Activated gamma-delta T cell treated with anti-CD3 and anti-CD28 coated beads, Interleukin-2, amount 50 U/mL, for 16 hours (primary cell): ENCODE data around the gene CBFA2T3.

ENCODE experiments used
- DNase-seq: peaks from one replicate; pipeline ENCODE4 v3.0.0-alpha.2; 2020; ENCODE audit warnings: low read depth

The CBFA2T3 gene

GRCh38 chr16:88856828-88857727, 119.9 kb downstream of the CBFA2T3 start, which contains the start of the genes GALNS and TRAPPC2L:
TSS of gene GALNS (minus strand) at chr16:88856947. CDS start at chr16:88856877, 70 bp downstream.
TSS of gene TRAPPC2L (plus strand) at chr16:88857127. CDS start at chr16:88857151, 24 bp downstream.
- peak; percentile 98 for DNase-seq

- DNase-seq: no peak
These were observed 120.7 kb downstream of the CBFA2T3 start for GRCh38 chr16:88856122-88856827.

- DNase-seq: no peak
These were observed 121.3 kb downstream of the CBFA2T3 start for GRCh38 chr16:88855736-88856121.

GRCh38 chr16:88855176-88855575, 121.8 kb downstream of the CBFA2T3 start:
- DNase-seq: no peak

GRCh38 chr16:88854306-88855111, 122.5 kb downstream of the CBFA2T3 start:
- peak; percentile 18 for DNase-seq

GRCh38 chr16:88853325-88853941, 123.6 kb downstream of the CBFA2T3 start:
- no peak for DNase-seq

DNA sequence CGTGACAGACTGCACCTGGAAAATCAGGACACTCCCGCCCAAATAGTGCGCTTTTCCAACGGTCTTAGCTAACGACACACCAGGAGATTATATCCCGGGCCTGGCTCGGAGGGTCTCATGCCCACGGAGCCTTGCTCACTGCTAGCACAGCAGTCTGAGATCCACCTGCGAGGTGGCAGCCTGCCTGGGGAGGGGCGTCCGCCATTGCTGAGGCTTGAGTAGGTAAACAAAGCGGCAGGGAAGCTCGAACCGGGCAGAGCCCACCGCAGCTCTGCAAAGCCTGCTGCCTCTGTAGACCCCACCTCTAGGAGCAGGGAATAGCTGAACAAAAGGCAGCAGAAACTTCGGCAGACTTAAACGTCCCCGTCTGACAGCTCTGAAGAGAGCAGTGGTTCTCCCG, 125.4 kb downstream of the CBFA2T3 start:
- DNase-seq: no peak

GRCh38 chr16:88850531-88851199, 126.3 kb downstream of the CBFA2T3 start:
- DNase-seq: no peak

DNA sequence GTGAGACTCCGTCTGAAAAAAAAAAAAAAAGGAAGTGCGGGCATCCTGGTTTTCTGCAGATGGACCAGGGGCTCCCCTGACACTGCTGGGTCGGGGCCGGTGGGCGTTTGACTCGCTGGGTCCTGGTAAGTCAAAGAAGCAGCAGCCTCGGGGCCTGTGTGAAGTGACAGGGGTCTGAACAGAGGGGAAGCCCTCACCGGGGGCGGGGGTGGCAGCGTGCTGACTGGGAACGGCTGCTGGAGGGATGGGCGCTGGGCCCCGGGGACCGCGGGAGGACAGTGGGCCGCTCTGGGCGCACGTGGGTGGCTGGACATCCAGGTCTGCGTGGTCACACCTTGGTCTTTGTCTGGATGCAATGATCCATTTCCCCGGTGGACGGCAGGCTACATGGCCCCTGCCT, 128.4 kb downstream of the CBFA2T3 start:
- DNase-seq: no peak

GRCh38 chr16:88847654-88848053, 129.4 kb downstream of the CBFA2T3 start:
- no peak for DNase-seq

- no peak for DNase-seq
These were observed 130.9 kb downstream of the CBFA2T3 start for GRCh38 chr16:88846088-88846487.

GRCh38 chr16:88844419-88845036, 132.5 kb downstream of the CBFA2T3 start:
- DNase-seq: no peak

DNA sequence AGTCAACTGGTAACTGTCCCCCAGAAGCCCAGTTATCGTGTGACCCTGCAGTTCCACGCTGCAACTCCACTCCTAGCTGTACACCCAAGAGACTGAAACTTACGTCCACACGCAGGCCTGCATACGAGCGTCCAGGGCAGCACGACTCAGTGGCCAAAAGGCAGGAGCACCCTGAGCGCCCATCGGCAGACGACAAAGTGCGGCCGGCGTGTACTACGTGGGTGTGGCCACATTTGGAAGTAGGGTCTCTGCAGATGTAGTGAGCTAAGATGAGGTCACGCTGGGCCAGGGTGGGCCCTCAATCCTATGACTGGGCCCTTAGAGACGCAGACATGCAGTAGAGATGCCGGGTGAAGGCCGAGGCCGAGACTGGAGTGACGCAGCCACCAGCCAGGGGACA, 133.8 kb downstream of the CBFA2T3 start:
- no peak for DNase-seq

DNA sequence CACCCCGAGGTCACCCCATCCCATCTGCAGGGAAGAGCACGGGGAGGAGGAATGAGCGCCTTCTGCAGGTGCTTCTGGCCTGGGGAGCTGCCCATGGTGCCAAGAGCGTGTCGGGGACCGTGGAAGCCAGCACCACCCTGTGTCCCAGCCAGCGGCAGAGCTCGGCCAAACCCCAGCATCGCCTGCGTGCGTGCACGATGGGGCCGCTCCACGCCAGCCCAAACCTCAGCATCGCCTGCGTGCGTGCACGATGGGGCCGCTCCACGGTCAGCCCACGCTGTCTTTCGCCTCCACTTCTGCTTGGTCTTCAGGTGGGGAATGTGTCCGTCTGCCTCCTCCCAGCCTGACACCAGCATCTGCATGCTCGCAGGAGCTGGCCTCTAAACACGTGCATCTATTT, 134.2 kb downstream of the CBFA2T3 start:
- DNase-seq: no peak

GRCh38 chr16:88842308-88842756, 134.7 kb downstream of the CBFA2T3 start:
- no peak for DNase-seq

GRCh38 chr16:88841521-88842307, 135.3 kb downstream of the CBFA2T3 start:
- DNase-seq: no peak

DNA sequence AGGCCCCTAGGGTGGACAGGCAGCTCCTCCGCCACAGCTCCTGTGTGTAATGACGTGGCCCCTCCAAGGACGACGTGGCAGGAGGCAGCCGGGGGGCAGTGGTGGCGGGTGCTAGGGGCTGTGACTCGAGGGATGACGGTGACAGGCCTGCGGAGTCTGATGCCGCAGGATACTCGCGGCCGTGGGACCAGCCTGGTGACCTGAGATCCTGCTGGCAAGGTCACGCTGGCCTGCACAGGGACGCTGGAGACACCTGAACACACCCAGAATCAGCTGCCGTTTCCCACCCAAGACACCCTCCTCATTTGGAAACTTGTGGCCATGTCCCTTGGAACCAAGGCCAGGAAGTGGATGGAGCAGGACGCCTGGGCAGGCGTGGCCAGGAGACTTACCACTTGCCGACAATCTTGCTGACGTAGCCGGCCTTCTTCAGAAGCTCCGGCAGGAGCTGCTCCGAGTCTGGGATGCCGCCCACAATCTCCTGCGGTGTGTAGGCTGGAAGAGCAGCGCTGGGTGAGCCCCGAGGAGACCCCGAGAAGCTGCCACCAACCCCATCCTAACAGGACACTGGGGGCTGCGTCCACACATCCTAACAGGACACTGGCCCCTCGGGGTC, 136.3 kb downstream of the CBFA2T3 start:
- no peak for DNase-seq

- no peak for DNase-seq
These were observed 137.0 kb downstream of the CBFA2T3 start for GRCh38 chr16:88839745-88840599.
